Subcutaneous adipose tissue (tissue), 4 donors: Measurements from ENCODE around the gene TNF. TPM values are rescaled to one million over a fixed set of nuclear protein-coding genes. Genes with fewer than 3 reads are reported as not detected.

Source experiments
- CTCF ChIP-seq: fragments of 450-650 bp; IDR thresholded peaks from one replicate; pipeline ENCODE4 v1.5.1; 2016; ENCODE audit warnings: low read depth, mild to moderate bottlenecking, control low read depth, antibody characterized with exemption, moderate library complexity
- total RNA-seq, 4 donors: library from RNA; depleted of rRNA; stranded (reverse); fragments of >200 nt; gene quantifications; one replicate each; pipeline ENCODE4 v1.1.0, GENCODE V29; 2016

TNF gene
- total RNA-seq, 4 donors from 2014 or later, result 0.22 to 0.82 TPM; not detected in 2

GRCh38 chr6:31546339-31546957 lies 28.9 kb upstream of the TNF start, which contains the start of gene ATP6V1G2:
ATP6V1G2 (minus strand) TSS chr6:31546608; CDS start chr6:31546559, 49 bp downstream.
- TF ChIP-seq CTCF, result no peak

- no peak for TF ChIP-seq CTCF
Observed at GRCh38 chr6:31546958-31547726, 28.2 kb upstream of the TNF start, which contains the start of gene NFKBIL1. NFKBIL1 (plus strand) TSS chr6:31547608; CDS start chr6:31547695, 87 bp downstream.

GRCh38 chr6:31547727-31548543 lies 27.4 kb upstream of the TNF start:
- TF ChIP-seq CTCF, result no peak

GRCh38 chr6:31548544-31548873 lies 26.9 kb upstream of the TNF start:
- TF ChIP-seq CTCF, result no peak

- no peak for TF ChIP-seq CTCF
Observed at GRCh38 chr6:31556307-31556706, 19.1 kb upstream of the TNF start.

- no peak for TF ChIP-seq CTCF
Observed at GRCh38 chr6:31557443-31558317, 17.7 kb upstream of the TNF start.
